Measurements from ENCODE around the gene RASL11B.

The RASL11B gene

GRCh38 chr4:52864793-52865192, 2.7 kb downstream of the RASL11B start:
- H3K9me3 ChIP-seq (ENCODE audit: control insufficient read depth, low read length), result peaks cover 2% of the 10 kb centered on the region
- H2BK15ac ChIP-seq (ENCODE audit: low read depth, poor library complexity, severe bottlenecking), result no peak overlapping the region
- no peak overlapping the region for H3K9ac ChIP-seq (ENCODE audit: low read length)
- no peak overlapping the region for H3K4ac ChIP-seq (ENCODE audit: low read depth in 1 of 2, low read length in 2 of 2)
- no peak overlapping the region for H3K18ac ChIP-seq (ENCODE audit: low read depth in 1 of 2, low read length in 2 of 2)
- WGBS, result 95% methylated on average over 5 of the region's 5 CpGs
- no peak for DNase-seq
- no peak overlapping the region for H3K27ac ChIP-seq (ENCODE audit: low read length, poor library complexity, severe bottlenecking)
- no peak overlapping the region for H2AFZ ChIP-seq (ENCODE audit: low read depth, low read length)
- H3K4me1 ChIP-seq (ENCODE audit: control insufficient read depth, insufficient read depth, low read depth, low read length), result peaks cover 16% of the 10 kb centered on the region
- no peak overlapping the region for H3K14ac ChIP-seq (ENCODE audit: low read length in 2 of 2)
- no peak overlapping the region for H2AK5ac ChIP-seq (ENCODE audit: low read length, severe bottlenecking)
- H2BK12ac ChIP-seq (ENCODE audit: low read length in 2 of 2), result no peak overlapping the region
- peaks cover 2% of the 10 kb centered on the region for H3K79me1 ChIP-seq (replicated peaks; ENCODE audit: low read length, poor library complexity, severe bottlenecking)
- H3K4me3 ChIP-seq (ENCODE audit: insufficient read depth in 1 of 2, low read depth in 1 of 2, low read length in 2 of 2), result no peak overlapping the region
- no peak overlapping the region for H3K23ac ChIP-seq (ENCODE audit: low read length in 2 of 2)
- H4K91ac ChIP-seq (ENCODE audit: low read length), result no peak overlapping the region
- no peak overlapping the region for H4K8ac ChIP-seq (ENCODE audit: low read length)
- H3K27me3 ChIP-seq (ENCODE audit: control insufficient read depth in 1 of 2, insufficient read depth in 1 of 2, low read length in 2 of 2), result peaks cover 19 to 25% of the 10 kb centered on the region in 2 experiments
- no peak overlapping the region for H2BK5ac ChIP-seq (ENCODE audit: low read depth, low read length, poor library complexity, severe bottlenecking)
- peaks cover 2 to 20% of the 10 kb centered on the region in 2 experiments for H3K36me3 ChIP-seq (ENCODE audit: control insufficient read depth in 1 of 2, insufficient read depth in 2 of 2, low read depth in 1 of 2, low read length in 2 of 2)
- H3K4me2 ChIP-seq (ENCODE audit: low read length, poor library complexity, severe bottlenecking), result no peak overlapping the region
- H2BK120ac ChIP-seq (ENCODE audit: low read depth, low read length), result no peak overlapping the region

- Histone ChIP-seq H3K18ac (ENCODE audit: low read depth in 1 of 2, low read length in 2 of 2) (no peak overlapping the region), H2AFZ (ENCODE audit: low read depth, low read length) (no peak overlapping the region), H4K8ac (ENCODE audit: low read length) (no peak overlapping the region), H4K91ac (ENCODE audit: low read length) (no peak overlapping the region), H3K79me1 (replicated peaks; ENCODE audit: low read length, poor library complexity, severe bottlenecking) (peaks cover 2% of the 10 kb centered on the region), H2BK120ac (ENCODE audit: low read depth, low read length) (no peak overlapping the region), H3K36me3 (ENCODE audit: control insufficient read depth in 1 of 2, insufficient read depth in 2 of 2, low read depth in 1 of 2, low read length in 2 of 2) (peaks cover 2 to 21% of the 10 kb centered on the region in 2 experiments), H2AK5ac (ENCODE audit: low read length, severe bottlenecking) (no peak overlapping the region), H3K4me1 (ENCODE audit: control insufficient read depth, insufficient read depth, low read depth, low read length) (peaks cover 16% of the 10 kb centered on the region), H3K9ac (ENCODE audit: low read length) (no peak overlapping the region), H3K27me3 (ENCODE audit: control insufficient read depth in 1 of 2, insufficient read depth in 1 of 2, low read length in 2 of 2) (peaks cover 14 to 20% of the 10 kb centered on the region in 2 experiments), H3K4me2 (ENCODE audit: low read length, poor library complexity, severe bottlenecking) (no peak overlapping the region), H3K23ac (ENCODE audit: low read length in 2 of 2) (no peak overlapping the region), H3K14ac (ENCODE audit: low read length in 2 of 2) (no peak overlapping the region), H2BK15ac (ENCODE audit: low read depth, poor library complexity, severe bottlenecking) (no peak overlapping the region), H3K4ac (ENCODE audit: low read depth in 1 of 2, low read length in 2 of 2) (no peak overlapping the region), H3K9me3 (ENCODE audit: control insufficient read depth, low read length) (no peaks in the 10 kb centered on the region), H2BK5ac (ENCODE audit: low read depth, low read length, poor library complexity, severe bottlenecking) (no peak overlapping the region), H3K4me3 (ENCODE audit: insufficient read depth in 1 of 2, low read depth in 1 of 2, low read length in 2 of 2) (no peak overlapping the region), H2BK12ac (ENCODE audit: low read length in 2 of 2) (no peak overlapping the region), H3K27ac (ENCODE audit: low read length, poor library complexity, severe bottlenecking) (no peak overlapping the region)
- WGBS, result 97% methylated on average over 9 of the region's 9 CpGs
- DNase-seq, result no peak
These were observed 3.2 kb downstream of the RASL11B start for GRCh38 chr4:52865300-52865699.

DNA sequence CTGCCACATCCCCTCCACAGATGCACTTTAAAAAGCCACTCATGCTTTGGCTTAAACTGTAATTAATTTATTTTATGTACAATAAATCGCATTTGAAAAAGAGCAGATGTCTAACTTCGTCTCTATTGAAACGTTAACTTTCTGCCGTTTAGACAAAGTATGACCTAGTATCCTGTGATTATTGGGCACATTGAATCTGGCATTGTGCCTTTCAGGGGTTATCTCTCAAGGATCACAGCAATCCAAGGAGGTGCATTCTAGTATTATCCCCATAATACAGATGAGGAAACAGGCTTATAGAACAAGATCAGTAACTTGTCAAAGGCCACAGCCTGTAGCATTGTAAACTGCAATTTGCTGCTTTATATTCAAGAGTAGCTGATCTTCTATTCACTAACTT, 4.6 kb downstream of the RASL11B start:
- Histone ChIP-seq H3K9me3 (ENCODE audit: control insufficient read depth, low read length) (no peaks in the 10 kb centered on the region), H2BK12ac (ENCODE audit: low read length in 2 of 2) (no peak overlapping the region), H3K4me3 (ENCODE audit: insufficient read depth in 1 of 2, low read depth in 1 of 2, low read length in 2 of 2) (no peak overlapping the region), H3K27ac (ENCODE audit: low read length, poor library complexity, severe bottlenecking) (no peak overlapping the region), H2AFZ (ENCODE audit: low read depth, low read length) (no peak overlapping the region), H3K9ac (ENCODE audit: low read length) (no peak overlapping the region), H3K4me1 (ENCODE audit: control insufficient read depth, insufficient read depth, low read depth, low read length) (peaks cover 13% of the 10 kb centered on the region), H3K27me3 (ENCODE audit: control insufficient read depth in 1 of 2, insufficient read depth in 1 of 2, low read length in 2 of 2) (peaks cover 4 to 12% of the 10 kb centered on the region in 2 experiments), H3K23ac (ENCODE audit: low read length in 2 of 2) (no peak overlapping the region), H2AK5ac (ENCODE audit: low read length, severe bottlenecking) (no peak overlapping the region), H3K4me2 (ENCODE audit: low read length, poor library complexity, severe bottlenecking) (no peak overlapping the region), H3K18ac (ENCODE audit: low read depth in 1 of 2, low read length in 2 of 2) (no peak overlapping the region), H3K14ac (ENCODE audit: low read length in 2 of 2) (no peak overlapping the region), H2BK120ac (ENCODE audit: low read depth, low read length) (no peak overlapping the region), H3K36me3 (ENCODE audit: control insufficient read depth in 1 of 2, insufficient read depth in 2 of 2, low read depth in 1 of 2, low read length in 2 of 2) (peaks cover 5 to 35% of the 10 kb centered on the region in 2 experiments), H3K4ac (ENCODE audit: low read depth in 1 of 2, low read length in 2 of 2) (no peak overlapping the region), H2BK5ac (ENCODE audit: low read depth, low read length, poor library complexity, severe bottlenecking) (no peak overlapping the region), H2BK15ac (ENCODE audit: low read depth, poor library complexity, severe bottlenecking) (no peak overlapping the region), H4K8ac (ENCODE audit: low read length) (no peak overlapping the region), H4K91ac (ENCODE audit: low read length) (no peak overlapping the region), H3K79me1 (replicated peaks; ENCODE audit: low read length, poor library complexity, severe bottlenecking) (peaks cover 2% of the 10 kb centered on the region)
- WGBS, result 90% methylated on average over 4 of the region's 4 CpGs
- DNase-seq, result no peak

DNA sequence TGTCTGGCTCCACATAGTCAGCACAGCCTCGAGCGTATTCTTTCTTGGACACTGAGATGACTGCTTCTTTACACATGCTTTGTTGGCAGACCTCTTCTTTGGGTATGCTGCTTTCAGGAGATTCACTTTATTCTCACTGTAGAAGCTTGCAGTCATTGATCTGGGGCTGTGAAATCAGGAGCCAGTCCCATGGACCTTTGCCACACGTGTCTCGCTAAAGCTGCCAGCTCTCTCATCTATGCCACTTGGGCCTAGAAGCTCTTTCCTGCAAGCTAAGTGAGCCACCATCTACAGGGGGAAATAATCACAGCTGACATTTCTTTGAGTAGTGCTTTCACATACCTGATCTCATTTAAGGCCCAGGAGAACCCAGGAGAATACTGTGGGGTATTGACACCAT, 5.0 kb downstream of the RASL11B start:
- Histone ChIP-seq H2BK15ac (ENCODE audit: low read depth, poor library complexity, severe bottlenecking) (no peak overlapping the region), H2AK5ac (ENCODE audit: low read length, severe bottlenecking) (no peak overlapping the region)

More for the DNA sequence above, 5.0 kb downstream of the RASL11B start:
- Histone ChIP-seq H2AFZ (ENCODE audit: low read depth, low read length) (no peak overlapping the region), H4K91ac (ENCODE audit: low read length) (no peak overlapping the region), H3K4me1 (ENCODE audit: control insufficient read depth, insufficient read depth, low read depth, low read length) (peaks cover 11% of the 10 kb centered on the region), H3K4ac (ENCODE audit: low read depth in 1 of 2, low read length in 2 of 2) (no peak overlapping the region), H3K14ac (ENCODE audit: low read length in 2 of 2) (no peak overlapping the region), H3K27ac (ENCODE audit: low read length, poor library complexity, severe bottlenecking) (no peak overlapping the region), H3K79me1 (replicated peaks; ENCODE audit: low read length, poor library complexity, severe bottlenecking) (peaks cover 2% of the 10 kb centered on the region), H3K27me3 (ENCODE audit: control insufficient read depth in 1 of 2, insufficient read depth in 1 of 2, low read length in 2 of 2) (peaks cover 4 to 12% of the 10 kb centered on the region in 2 experiments), H2BK12ac (ENCODE audit: low read length in 2 of 2) (no peak overlapping the region), H2BK5ac (ENCODE audit: low read depth, low read length, poor library complexity, severe bottlenecking) (no peak overlapping the region), H2BK120ac (ENCODE audit: low read depth, low read length) (no peak overlapping the region), H3K23ac (ENCODE audit: low read length in 2 of 2) (no peak overlapping the region), H4K8ac (ENCODE audit: low read length) (no peak overlapping the region), H3K9ac (ENCODE audit: low read length) (no peak overlapping the region), H3K9me3 (ENCODE audit: control insufficient read depth, low read length) (no peaks in the 10 kb centered on the region), H3K18ac (ENCODE audit: low read depth in 1 of 2, low read length in 2 of 2) (no peak overlapping the region), H3K36me3 (ENCODE audit: control insufficient read depth in 1 of 2, insufficient read depth in 2 of 2, low read depth in 1 of 2, low read length in 2 of 2) (peaks cover 5 to 36% of the 10 kb centered on the region in 2 experiments), H3K4me3 (ENCODE audit: insufficient read depth in 1 of 2, low read depth in 1 of 2, low read length in 2 of 2) (no peak overlapping the region), H3K4me2 (ENCODE audit: low read length, poor library complexity, severe bottlenecking) (no peak overlapping the region)
- WGBS, result 94% methylated on average over 4 of the region's 4 CpGs
- no peak for DNase-seq
